ENCODE measurements around the gene UBE2H.

DNA sequence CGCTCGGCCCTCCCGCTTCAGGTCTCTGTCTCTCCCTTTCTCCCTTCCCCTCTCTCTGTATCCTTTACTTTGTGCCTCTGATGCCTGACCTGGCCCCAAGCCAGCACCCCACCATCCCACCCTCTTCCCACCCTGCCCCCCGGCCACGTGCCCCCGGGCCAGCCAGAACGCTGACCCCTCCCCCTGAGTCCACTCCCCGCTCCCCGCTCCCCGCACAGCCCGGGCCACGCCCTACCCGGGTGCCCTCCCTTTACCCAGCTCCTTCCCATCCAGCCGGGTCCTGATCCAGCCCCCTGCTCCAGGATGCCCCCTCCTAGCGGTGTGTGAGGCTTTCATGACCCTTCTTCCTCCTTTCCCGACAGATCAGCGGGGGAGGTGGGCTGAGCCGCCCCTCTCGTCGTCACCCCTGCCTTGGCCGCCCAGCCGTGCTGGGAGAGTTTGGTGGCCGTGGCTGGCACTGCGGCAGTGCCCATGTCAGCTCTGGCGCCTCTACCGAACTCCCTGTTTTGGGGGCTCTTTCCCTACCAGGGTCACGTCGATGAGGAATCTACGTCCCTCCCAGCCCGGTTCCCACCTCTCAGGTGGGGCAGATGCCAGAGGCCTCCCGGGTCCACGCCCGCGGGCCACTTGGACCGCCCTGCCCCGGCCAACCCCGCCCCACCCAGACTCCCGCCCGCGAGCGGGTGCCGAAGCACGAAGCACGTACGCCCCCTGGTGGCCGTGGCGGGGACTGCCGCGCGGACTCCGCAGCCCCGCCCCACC lies 127.4 kb downstream of the UBE2H start:
- TF ChIP-seq, protein P1, sequence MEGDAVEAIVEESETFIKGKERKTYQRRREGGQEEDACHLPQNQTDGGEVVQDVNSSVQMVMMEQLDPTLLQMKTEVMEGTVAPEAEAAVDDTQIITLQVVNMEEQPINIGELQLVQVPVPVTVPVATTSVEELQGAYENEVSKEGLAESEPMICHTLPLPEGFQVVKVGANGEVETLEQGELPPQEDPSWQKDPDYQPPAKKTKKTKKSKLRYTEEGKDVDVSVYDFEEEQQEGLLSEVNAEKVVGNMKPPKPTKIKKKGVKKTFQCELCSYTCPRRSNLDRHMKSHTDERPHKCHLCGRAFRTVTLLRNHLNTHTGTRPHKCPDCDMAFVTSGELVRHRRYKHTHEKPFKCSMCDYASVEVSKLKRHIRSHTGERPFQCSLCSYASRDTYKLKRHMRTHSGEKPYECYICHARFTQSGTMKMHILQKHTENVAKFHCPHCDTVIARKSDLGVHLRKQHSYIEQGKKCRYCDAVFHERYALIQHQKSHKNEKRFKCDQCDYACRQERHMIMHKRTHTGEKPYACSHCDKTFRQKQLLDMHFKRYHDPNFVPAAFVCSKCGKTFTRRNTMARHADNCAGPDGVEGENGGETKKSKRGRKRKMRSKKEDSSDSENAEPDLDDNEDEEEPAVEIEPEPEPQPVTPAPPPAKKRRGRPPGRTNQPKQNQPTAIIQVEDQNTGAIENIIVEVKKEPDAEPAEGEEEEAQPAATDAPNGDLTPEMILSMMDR (IDR thresholded peaks at IDR 0.05; ENCODE audit: low read length), result peak; percentile 48
- TF ChIP-seq EZH2 (optimal IDR thresholded peaks at IDR 0.05; ENCODE audit: low read depth, low read length), result no peak

Data from MM.1S (cell line).